GM21619 (cell line): ENCODE measurements around the gene SNX11.

Experiments used
- ATAC-seq: cut with Tn5 transposase; IDR thresholded peaks from one replicate; pipeline ENCODE4 v1.9.1; 2021; ENCODE audit not compliant: unreplicated experiment

Gene SNX11

DNA sequence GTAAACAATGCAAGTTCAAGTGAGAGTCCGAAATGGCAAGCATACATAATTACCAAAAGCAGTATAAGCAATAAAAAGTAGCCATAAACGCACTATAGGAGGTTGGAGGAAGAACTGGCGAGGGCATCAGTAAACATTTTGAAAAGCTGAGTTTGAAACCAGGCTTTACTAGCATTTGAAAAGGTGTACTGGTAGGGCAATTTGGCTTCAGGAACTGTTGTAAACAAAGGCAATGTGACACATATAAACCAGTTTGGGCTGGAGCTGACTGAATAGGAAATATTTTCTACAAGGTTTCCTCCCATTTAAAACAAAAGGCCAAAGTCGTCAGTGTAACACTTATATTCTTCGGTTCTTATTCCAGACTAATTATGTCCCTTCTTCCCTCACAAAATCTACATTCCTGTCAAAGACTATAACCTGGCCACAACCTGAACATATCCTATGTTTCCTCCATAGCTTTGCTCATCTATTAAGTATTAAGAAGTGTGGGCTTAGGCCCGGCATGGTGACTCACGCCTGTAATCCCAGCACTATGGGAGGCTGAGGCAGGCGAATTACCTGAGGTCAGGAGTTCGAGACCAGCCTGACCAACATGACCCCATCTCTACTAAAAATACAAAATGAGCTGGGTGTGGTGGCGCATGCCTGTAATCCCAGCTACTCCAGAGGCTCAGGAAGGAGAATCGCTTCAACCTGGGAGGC, 14.1 kb upstream of the SNX11 start:
- ATAC-seq: no peak

GRCh38 chr17:48095611-48096010, 12.0 kb upstream of the SNX11 start:
- ATAC-seq: no peak

- ATAC-seq: no peak
Measured at GRCh38 chr17:48100160-48100559, 7.4 kb upstream of the SNX11 start.

GRCh38 chr17:48100591-48101011, 7.0 kb upstream of the SNX11 start:
- no peak for ATAC-seq

- peak; percentile 85 for ATAC-seq
Measured at GRCh38 chr17:48101012-48101720, 6.4 kb upstream of the SNX11 start, which contains the start of gene CBX1. Gene CBX1 (minus strand): TSS chr17:48101478. CDS start chr17:48077004, 24,474 bp downstream.

GRCh38 chr17:48102043-48102750, 5.4 kb upstream of the SNX11 start:
- no peak for ATAC-seq

DNA sequence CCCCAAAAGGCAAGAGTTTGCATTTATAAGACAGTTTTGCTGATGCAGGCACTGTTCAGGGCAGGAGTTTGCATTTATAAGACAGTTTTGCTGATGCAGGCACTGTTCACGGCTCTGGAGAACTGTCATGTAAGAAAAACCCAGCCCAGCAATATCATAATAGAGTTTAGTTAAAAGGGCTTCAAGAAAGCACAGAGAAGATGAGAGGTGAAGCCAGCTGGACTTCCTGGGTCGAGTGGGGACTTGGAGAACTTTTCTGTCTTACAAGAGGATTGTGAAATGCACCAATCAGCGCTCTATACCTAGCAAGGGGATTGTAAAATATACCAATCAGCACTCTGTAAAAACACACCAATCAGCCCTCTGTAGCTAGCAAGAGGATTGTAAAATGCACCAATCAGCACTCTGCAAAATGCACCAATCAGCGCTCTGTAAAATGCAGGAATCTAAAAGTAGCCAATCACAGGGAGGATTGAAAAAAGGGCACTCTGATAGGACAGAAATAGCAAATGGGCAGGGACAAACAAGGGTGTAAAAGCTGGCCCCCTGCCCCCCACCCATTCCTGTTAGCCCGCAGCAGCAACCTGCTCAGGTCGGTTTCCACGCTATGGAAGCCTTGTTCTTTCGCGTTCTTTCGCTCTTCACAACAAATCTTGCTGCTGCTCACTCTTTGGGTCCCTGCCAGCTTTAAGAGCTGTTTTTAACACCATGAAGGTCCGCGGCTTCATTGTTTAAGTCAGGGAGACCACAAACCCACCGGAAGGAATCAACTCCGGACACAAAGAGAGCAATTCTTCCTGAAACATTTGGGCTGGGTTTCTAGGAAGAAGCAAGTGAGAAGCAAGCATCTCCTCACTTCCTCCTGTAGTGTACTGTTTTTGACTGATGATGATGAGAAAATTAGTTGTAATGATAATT, 4.5 kb upstream of the SNX11 start:
- ATAC-seq: no peak

DNA sequence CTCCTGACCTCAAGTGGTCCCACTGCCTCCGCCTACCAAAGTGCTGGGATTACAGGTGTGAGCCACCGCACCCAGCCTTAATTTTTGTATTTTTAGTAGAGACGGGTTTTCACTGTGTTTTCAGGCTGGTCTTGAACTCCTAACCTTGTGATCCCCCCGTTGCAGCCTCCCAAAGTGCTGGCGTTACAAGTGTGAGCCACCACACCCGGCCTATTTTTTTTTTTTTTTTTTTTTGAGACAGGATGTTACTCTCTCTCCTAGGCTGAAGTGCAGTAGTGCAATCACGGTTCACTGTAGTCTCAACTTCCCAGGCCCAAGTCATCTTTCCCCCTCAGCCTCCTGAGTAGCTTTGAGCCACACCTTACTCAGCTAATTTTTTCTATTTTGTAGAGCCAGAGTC, 3.1 kb upstream of the SNX11 start:
- no peak for ATAC-seq

DNA sequence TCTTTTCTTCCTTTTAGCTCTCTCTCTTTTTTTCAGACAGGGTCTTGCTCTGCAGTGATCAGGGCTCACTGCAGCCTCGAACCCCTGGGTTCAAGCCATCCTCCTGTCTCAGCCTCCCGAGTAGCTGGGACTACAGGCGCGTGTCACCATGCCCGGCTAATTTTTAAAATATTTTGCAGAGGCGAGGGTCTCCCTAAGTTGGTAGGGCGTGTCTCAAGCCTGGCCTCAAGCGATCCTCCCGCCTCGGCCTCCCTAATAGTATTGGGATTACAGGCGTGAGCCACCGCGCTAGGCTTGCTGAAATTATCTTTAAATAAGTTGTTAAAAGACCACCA, 797 bp upstream of the SNX11 start:
- ATAC-seq: no peak

DNA sequence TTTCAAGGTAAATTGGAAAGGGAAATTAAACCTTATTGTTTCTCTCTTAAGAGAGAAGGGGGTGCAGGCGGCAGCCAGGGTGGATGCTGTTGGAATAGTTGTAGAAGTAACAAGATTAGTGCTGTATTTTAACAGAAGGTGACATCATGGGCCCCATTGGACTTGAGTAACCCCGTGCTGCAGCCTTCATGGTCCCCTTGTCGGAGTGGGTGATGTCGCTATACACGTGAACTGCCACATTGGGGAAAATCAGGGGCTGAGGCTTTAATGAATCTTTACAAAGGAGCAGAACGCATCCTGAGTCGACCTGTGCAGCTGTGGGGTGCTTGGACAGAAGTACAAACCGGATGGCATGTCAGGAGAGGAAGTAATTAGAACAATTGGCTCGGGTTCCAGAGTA, 3.2 kb downstream of the SNX11 start:
- ATAC-seq: no peak

GRCh38 chr17:48111937-48112241, 4.3 kb downstream of the SNX11 start:
- ATAC-seq: no peak

DNA sequence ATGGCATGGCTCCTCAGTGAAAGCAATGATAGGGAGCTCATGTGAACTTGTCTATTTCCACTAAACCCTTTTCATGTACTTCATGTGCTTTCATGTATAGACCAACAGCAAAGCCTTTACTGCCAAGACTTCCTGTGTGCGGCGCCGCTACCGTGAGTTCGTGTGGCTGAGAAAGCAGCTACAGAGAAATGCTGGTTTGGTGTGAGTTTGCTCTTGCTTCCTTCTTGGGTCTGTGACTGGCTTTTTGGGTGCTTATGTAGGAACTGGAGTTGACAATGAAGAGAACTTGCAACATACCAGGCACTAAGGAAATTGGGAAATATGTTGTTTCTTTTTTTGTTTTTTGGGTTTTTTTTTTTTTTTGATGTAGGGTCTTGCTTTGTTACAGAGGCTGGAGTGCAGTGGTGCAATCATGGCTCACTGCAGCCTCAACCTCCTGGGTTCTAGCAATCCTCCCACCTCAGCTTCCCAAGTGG, 5.7 kb downstream of the SNX11 start:
- no peak for ATAC-seq

DNA sequence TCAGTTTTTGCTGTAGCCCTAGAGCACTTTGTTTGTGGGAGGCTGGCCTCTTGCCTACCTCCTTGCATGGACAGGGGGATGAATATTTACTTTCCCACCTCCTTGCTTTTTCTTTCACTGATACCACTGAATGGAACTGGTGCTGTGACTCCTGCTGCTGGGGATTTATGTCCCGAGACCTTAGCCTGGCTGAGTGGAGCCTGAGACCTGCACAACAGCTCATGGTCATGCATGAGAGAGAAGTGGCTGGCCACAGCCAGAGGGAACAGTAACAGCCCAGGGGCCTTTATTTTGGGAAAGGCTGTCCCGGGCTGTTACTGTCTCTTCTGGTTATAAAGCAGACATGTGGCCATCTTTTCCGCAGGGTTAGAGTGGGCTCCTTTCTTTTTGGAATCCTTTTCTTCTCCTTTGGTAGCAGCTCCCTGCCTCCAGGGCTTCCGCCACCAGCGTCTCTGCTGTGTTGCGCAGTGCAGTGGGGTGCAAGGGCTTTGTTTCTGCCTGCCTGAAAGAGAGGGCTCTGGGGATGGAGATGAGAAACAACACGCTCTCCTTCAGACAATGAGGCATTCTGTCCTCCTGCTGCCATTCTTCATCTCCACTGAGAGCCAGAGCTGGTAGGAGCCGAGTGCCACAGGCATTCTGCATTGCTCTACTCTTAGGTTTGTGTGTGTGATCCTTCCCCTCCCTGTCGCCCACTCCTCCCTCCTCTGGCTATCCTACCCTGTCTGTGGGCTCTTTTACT, 14.5 kb downstream of the SNX11 start:
- ATAC-seq: no peak

GRCh38 chr17:48122665-48123045, 15.1 kb downstream of the SNX11 start:
- ATAC-seq: no peak

DNA sequence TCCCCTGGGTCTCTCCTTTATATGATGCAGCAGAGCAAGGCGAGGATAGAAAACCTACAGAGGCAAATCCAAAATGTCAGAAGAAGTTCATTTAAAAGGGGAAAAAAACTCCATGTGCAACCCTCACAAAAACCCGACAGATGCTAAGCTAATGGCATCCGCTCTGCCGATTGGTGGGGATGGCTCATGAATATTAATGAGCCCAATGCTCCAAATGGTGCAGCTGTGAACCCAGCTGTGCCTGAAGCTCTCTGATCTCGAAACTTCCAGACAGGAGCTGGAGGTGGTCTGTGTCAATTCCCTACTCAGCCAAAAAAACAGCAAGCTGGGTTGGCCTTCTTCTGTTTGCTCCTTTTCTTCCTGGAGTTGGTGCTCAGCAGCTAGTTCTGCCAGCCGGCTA, 15.5 kb downstream of the SNX11 start:
- no peak for ATAC-seq

- ATAC-seq: no peak
Measured at GRCh38 chr17:48123776-48124388, 16.3 kb downstream of the SNX11 start.

DNA sequence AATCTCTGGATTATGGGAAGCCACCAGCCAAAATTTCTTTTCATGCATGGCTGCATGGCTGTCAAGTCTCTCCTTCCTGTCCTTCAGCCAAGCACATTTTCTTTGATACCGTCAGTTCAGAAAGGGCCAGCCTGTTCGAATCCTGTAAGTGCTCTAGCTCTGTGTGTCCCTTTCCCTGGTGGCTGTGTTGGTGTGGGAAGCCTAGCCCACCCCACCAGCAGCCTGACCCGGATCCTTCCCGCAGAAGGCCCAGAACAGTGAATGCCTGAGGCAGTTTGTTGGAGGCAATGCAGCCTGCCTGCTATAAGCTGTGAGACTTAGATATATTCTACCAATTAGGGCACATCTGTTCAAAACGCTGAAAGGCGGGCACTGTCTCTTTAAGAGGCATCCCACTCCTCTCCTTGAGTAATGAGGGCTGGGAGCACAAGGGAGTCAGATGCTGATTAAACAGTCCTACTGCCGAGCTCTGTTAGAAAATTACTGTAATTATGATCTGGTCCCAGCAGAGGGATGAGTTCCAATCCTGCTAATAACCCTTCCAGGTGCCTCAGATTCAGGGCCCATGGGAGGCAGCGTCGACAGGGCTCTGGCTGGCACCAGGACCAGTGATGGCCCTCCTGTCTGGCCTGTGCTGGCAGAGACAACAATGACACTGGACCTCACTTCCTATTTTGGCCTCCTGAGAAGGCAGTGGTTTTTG, 18.4 kb downstream of the SNX11 start:
- no peak for ATAC-seq

- ATAC-seq: no peak
Measured at GRCh38 chr17:48126532-48126850, 18.9 kb downstream of the SNX11 start.

- no peak for ATAC-seq
Measured at GRCh38 chr17:48127371-48128051, 19.9 kb downstream of the SNX11 start.
